GM10266 (cell line): ENCODE results near the gene ASF1B.

Experiments
- DNase-seq: peaks from one replicate; pipeline ENCODE4 v3.0.0; 2012; ENCODE audit errors: extremely low spot score
- CTCF ChIP-seq: IDR thresholded peaks from 2 replicates; pipeline ENCODE4 v1.5.1; 2012; ENCODE audit warnings: mild to moderate bottlenecking, low read depth; ENCODE audit not compliant: control insufficient read depth, insufficient read depth; ENCODE audit errors: missing control alignments

ASF1B gene

GRCh38 chr19:14107581-14108461 is 28.6 kb downstream of the ASF1B start:
- no peak for TF ChIP-seq CTCF
- no peak for DNase-seq

- DNase-seq: no peak
- TF ChIP-seq CTCF: no peak
Measured at GRCh38 chr19:14106840-14107239, 29.5 kb downstream of the ASF1B start.

GRCh38 chr19:14105680-14106079 is 30.7 kb downstream of the ASF1B start:
- TF ChIP-seq CTCF: no peak
- no peak for DNase-seq

GRCh38 chr19:14103310-14103709 is 33.1 kb downstream of the ASF1B start:
- no peak for TF ChIP-seq CTCF
- no peak for DNase-seq

- TF ChIP-seq CTCF: no peak
- DNase-seq: no peak
Measured at GRCh38 chr19:14102756-14103155, 33.6 kb downstream of the ASF1B start.

GRCh38 chr19:14102102-14102696 is 34.2 kb downstream of the ASF1B start:
- no peak for TF ChIP-seq CTCF
- DNase-seq: no peak

- TF ChIP-seq CTCF: no peak
- no peak for DNase-seq
Measured at GRCh38 chr19:14101003-14101545, 35.3 kb downstream of the ASF1B start.
